Neutrophil (primary cell): ENCODE results near the gene ASB10.

Experiments used
- H3K27ac ChIP-seq: fragments of 200-600 bp; sonication (generic); 2 replicates; pipeline ENCODE4 v1.5.1; 2016; ENCODE audit warnings: mild to moderate bottlenecking, moderate library complexity
- H3K27me3 ChIP-seq: fragments of 200-600 bp; sonication (generic); 2 replicates; pipeline ENCODE4 v1.6.0; 2016; ENCODE audit warnings: mild to moderate bottlenecking
- H3K36me3 ChIP-seq: fragments of 200-600 bp; sonication (generic); 2 replicates; pipeline ENCODE4 v1.5.1; 2017
- H3K4me1 ChIP-seq, 2 experiments: fragments of 200-600 bp in 1 of 2; sonication (generic) in 1 of 2; 1 replicate in 1 of 2; 2 replicates in 1 of 2; pipeline versions ENCODE4 v1.5.1 to v1.6.1; 2013 to 2016; ENCODE audit warnings: low read depth in 1 of 2, low read length in 1 of 2, mild to moderate bottlenecking in 1 of 2, moderate library complexity in 1 of 2; ENCODE audit not compliant: control insufficient read depth in 1 of 2, insufficient read depth in 1 of 2
- H3K4me3 ChIP-seq, 2 experiments: fragments of 200-600 bp in 1 of 2; sonication (generic) in 1 of 2; 1 replicate in 1 of 2; 2 replicates in 1 of 2; pipeline ENCODE4 v1.5.1; 2013 to 2016; ENCODE audit warnings: low read depth in 1 of 2, low read length in 1 of 2, mild to moderate bottlenecking in 1 of 2, moderate library complexity in 1 of 2
- H3K9me3 ChIP-seq: fragments of 200-600 bp; sonication (generic); 2 replicates; pipeline ENCODE4 v1.5.1; 2016
- TF ChIP-seq, protein P1 (sequence below): fragments of 200-600 bp; sonication (generic); IDR thresholded peaks from 2 replicates; pipeline ENCODE4 v1.5.1; 2016; ENCODE audit warnings: antibody characterized with exemption

The ASB10 gene

DNA sequence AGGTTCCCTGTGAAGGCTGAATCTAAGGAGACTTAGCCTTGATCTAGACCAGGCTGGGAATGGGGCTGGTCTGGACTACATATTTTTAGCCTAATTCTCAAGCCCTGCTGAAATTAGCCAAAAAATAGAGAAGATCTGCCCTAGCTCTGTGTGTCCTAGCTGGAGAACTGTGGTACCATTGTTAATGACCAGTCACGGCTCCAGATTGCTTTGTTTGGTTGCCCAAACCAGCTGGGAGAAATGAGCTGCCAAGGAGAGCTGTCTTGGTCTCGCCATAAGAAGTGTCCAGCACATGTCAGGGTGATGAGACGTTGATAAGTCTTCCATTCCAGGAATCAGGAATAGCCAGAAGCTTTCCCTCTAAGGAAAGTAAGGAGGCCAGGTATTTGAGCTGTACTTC lies 40.3 kb downstream of the ASB10 start:
- Histone ChIP-seq H3K4me3 (no peak overlapping the region), H3K9me3 (no peaks in the 10 kb centered on the region), H3K4me1 (no peaks in the 10 kb centered on the region), H3K27me3 (peaks cover 44% of the 10 kb centered on the region), H3K27ac (no peak overlapping the region), H3K36me3 (peaks cover 5% of the 10 kb centered on the region)
- TF ChIP-seq, protein P1, sequence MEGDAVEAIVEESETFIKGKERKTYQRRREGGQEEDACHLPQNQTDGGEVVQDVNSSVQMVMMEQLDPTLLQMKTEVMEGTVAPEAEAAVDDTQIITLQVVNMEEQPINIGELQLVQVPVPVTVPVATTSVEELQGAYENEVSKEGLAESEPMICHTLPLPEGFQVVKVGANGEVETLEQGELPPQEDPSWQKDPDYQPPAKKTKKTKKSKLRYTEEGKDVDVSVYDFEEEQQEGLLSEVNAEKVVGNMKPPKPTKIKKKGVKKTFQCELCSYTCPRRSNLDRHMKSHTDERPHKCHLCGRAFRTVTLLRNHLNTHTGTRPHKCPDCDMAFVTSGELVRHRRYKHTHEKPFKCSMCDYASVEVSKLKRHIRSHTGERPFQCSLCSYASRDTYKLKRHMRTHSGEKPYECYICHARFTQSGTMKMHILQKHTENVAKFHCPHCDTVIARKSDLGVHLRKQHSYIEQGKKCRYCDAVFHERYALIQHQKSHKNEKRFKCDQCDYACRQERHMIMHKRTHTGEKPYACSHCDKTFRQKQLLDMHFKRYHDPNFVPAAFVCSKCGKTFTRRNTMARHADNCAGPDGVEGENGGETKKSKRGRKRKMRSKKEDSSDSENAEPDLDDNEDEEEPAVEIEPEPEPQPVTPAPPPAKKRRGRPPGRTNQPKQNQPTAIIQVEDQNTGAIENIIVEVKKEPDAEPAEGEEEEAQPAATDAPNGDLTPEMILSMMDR: no peak

DNA sequence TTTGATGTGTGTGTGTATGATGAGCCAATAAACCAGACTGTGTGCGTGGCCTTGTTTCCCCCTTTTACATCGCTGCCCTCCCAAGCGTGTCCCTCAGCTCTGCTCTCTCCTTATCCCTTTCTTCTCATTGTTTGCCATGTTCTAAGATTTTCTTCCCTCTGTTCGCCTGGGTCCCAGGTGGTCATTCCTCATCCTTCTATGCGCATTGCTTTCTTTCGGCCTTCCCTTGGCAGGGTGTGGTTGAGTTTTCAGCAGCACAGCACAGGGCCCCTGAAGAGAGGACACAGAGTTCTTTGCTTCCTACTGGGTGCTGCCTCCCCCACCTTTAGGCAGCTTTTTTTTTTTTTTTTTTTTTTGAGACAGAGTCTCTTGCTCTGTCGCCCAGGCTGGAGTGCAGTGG lies 42.7 kb downstream of the ASB10 start:
- no peak overlapping the region for H3K27ac ChIP-seq
- peaks cover 5% of the 10 kb centered on the region for H3K36me3 ChIP-seq
- H3K27me3 ChIP-seq: peaks cover 20% of the 10 kb centered on the region
- no peaks in the 10 kb centered on the region for H3K4me1 ChIP-seq
- no peak overlapping the region for H3K4me3 ChIP-seq
- TF ChIP-seq, protein P1: no peak
- no peaks in the 10 kb centered on the region for H3K9me3 ChIP-seq

DNA sequence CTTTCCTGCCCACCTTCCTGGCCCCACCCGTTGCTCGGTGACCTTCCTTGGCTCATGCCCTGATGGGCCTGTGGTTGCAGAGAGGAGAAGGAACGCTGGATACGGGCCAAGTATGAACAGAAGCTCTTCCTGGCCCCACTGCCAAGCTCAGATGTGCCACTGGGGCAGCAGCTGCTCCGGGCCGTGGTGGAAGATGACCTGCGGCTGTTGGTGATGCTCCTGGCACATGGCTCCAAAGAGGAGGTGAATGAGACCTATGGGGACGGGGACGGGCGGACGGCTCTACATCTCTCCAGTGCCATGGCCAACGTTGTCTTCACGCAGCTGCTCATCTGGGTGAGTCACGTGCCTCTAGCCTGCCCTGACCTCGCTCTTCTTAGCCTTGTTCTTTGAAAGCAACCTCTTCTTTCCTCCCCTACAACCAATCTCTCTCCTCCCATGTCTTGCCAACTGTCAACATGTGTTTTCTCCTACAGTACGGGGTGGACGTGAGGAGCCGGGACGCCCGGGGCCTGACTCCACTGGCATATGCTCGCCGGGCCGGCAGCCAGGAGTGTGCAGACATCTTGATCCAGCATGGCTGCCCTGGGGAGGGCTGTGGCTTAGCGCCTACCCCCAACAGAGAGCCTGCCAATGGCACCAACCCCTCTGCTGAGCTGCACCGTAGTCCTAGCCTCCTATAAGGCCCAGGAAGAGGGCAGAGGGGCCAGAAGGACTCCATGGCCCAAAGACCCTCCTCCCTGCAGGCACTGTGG lies 43.6 kb downstream of the ASB10 start:
- TF ChIP-seq, protein P1: no peak
- no peaks in the 10 kb centered on the region for H3K9me3 ChIP-seq

DNA sequence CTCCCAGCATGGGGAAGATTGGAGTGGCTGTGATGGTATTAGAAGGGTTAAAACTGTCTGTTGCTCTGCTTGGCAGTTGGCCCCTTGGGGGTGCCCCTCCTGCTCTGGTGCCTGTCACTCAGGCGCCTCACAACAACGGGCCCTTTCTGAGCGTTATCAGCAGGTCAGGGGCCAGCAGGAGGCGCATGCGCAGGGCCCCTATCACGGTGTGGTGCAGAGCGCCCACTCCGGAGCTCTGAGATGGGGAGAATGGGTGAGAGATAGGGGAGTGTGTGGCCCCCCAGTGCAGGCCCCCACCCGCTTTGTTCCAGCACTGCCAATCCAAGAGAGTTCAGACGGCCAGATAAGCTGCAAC lies 44.4 kb downstream of the ASB10 start:
- Histone ChIP-seq H3K4me1 (no peaks in the 10 kb centered on the region), H3K9me3 (no peaks in the 10 kb centered on the region), H3K36me3 (peaks cover 5% of the 10 kb centered on the region), H3K4me3 (no peak overlapping the region), H3K27me3 (peaks cover 3% of the 10 kb centered on the region), H3K27ac (no peak overlapping the region)
- TF ChIP-seq, protein P1: no peak

More for the DNA sequence above, 43.6 kb downstream of the ASB10 start:
- no peaks in the 10 kb centered on the region for H3K4me1 ChIP-seq
- H3K27ac ChIP-seq: no peak overlapping the region
- H3K4me3 ChIP-seq: no peak overlapping the region
- H3K36me3 ChIP-seq: peaks cover 5% of the 10 kb centered on the region
- peaks cover 10% of the 10 kb centered on the region for H3K27me3 ChIP-seq

DNA sequence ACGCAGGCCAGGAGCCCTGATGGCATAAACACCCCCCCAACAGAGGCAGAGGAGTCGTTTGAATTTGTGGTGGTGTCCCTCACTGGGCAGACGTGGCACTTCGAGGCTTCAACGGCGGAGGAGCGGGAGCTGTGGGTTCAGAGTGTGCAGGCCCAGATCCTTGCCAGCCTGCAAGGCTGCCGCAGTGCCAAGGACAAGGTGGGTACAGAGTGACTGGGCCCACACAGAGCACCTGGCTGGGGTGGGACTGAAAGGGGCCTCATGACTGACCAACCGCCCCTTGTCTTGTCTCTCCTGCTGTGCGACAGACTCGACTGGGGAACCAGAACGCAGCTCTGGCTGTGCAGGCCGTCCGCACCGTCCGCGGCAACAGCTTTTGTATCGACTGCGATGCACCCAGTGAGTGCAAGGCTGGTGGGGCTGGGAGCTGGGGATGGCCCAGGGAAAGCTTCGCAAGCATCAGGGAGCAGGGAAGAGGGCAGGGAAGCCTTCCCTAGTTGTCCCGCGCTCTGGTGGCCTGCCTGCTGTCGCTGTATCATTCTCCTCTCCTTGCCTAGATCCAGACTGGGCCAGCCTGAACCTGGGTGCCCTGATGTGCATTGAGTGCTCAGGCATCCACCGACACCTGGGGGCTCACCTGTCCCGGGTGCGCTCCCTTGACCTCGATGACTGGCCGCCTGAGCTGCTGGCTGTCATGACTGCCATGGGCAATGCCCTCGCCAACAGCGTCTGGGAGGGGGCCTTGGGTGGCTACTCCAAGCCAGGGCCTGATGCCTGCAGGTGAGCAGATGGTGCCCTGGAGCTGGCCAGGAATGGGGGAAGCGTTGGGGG lies 45.0 kb downstream of the ASB10 start:
- TF ChIP-seq, protein P1: no peak
- Histone ChIP-seq H3K36me3 (peaks cover 5% of the 10 kb centered on the region), H3K27ac (no peak overlapping the region), H3K27me3 (no peaks in the 10 kb centered on the region), H3K4me3 (no peak overlapping the region), H3K4me1 (no peaks in the 10 kb centered on the region), H3K9me3 (no peaks in the 10 kb centered on the region)
